ENCODE data around the gene IL24.

Gene IL24

DNA sequence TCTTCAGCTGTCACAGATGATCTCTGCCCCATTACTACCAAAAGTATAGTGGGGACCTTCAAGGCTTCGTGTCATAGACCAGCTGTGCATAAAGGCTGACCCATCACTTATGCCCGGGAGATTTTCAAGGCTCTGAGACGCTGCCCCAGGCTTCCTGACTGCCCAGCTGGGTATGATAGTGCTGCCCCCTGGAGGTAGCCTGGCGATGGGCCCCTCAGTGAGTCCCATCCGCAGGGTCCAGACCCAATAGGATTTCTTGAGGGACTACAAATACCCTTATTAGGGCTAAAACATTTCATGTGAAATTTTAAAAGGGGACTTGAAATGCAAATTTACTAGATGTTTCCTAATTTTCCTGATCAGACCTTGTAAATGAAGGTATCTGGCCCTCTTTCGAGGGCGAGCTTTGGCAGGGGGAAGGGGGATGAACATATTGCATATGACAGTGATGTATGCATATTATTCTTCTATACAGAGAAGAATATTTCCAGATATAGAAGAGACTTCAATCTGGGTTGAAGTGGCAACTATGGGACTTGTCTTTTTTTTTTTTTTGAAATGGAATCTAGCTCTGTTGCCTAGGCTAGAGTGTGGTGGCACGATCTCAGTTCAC, 36.2 kb downstream of the IL24 start:
- Histone ChIP-seq H2AFZ (ENCODE audit: low read depth, low read length) (no peak overlapping the region), H4K20me1 (ENCODE audit: insufficient read depth, low read length) (no peaks in the 10 kb centered on the region), H3K4me3 (ENCODE audit: low read depth in 1 of 2, low read length in 2 of 2) (no peak overlapping the region), H3K9me3 (ENCODE audit: insufficient read depth, low read length, severe bottlenecking) (no peaks in the 10 kb centered on the region), H3K79me2 (ENCODE audit: insufficient read depth, low read length) (no peaks in the 10 kb centered on the region), H3K4me2 (ENCODE audit: insufficient read depth, low read length) (no peak overlapping the region), H3K27ac (ENCODE audit: low read length) (no peak overlapping the region; the same call in 1 of the 2 replicates), H3K27me3 (ENCODE audit: insufficient read depth, low read length, poor library complexity) (no peaks in the 10 kb centered on the region), H3K9ac (ENCODE audit: low read depth, low read length) (no peak overlapping the region), H3K4me1 (ENCODE audit: insufficient read depth, low read length) (no peaks in the 10 kb centered on the region), H3K36me3 (ENCODE audit: insufficient read depth, low read length) (no peaks in the 10 kb centered on the region)
- peak; percentile 77 for TF ChIP-seq CTCF (IDR thresholded peaks at IDR 0.05; ENCODE audit: borderline replicate concordance, extremely low read depth, low read length, poor library complexity, severe bottlenecking)
- TF ChIP-seq EZH2 (IDR thresholded peaks at IDR 0.05; ENCODE audit: borderline replicate concordance, low read depth, low read length, severe bottlenecking): no peak
- peak; percentile 59 for DNase-seq
- ATAC-seq (ENCODE audit: insufficient read depth, low read depth): peak; percentile 77

- Histone ChIP-seq H4K20me1 (ENCODE audit: insufficient read depth, low read length) (no peaks in the 10 kb centered on the region), H3K27ac (ENCODE audit: low read length) (no peak overlapping the region), H3K4me3 (ENCODE audit: low read depth in 1 of 2, low read length in 2 of 2) (no peak overlapping the region), H3K36me3 (ENCODE audit: insufficient read depth, low read length) (no peaks in the 10 kb centered on the region), H3K79me2 (ENCODE audit: insufficient read depth, low read length) (no peaks in the 10 kb centered on the region), H3K4me1 (ENCODE audit: insufficient read depth, low read length) (no peaks in the 10 kb centered on the region), H3K27me3 (ENCODE audit: insufficient read depth, low read length, poor library complexity) (no peaks in the 10 kb centered on the region), H3K4me2 (ENCODE audit: insufficient read depth, low read length) (no peak overlapping the region), H3K9me3 (ENCODE audit: insufficient read depth, low read length, severe bottlenecking) (no peaks in the 10 kb centered on the region), H3K9ac (ENCODE audit: low read depth, low read length) (no peak overlapping the region), H2AFZ (ENCODE audit: low read depth, low read length) (no peak overlapping the region)
- TF ChIP-seq CTCF (IDR thresholded peaks at IDR 0.05; ENCODE audit: borderline replicate concordance, extremely low read depth, low read length, poor library complexity, severe bottlenecking) (peak; percentile 66), EZH2 (IDR thresholded peaks at IDR 0.05; ENCODE audit: borderline replicate concordance, low read depth, low read length, severe bottlenecking) (no peak)
- peak; percentile 83 for ATAC-seq (ENCODE audit: insufficient read depth, low read depth)
- peak; percentile 57 for DNase-seq
Observed at GRCh38 chr1:206935491-206936067, 38.3 kb downstream of the IL24 start.

GRCh38 chr1:206937425-206937824, 40.2 kb downstream of the IL24 start:
- Histone ChIP-seq H3K27me3 (ENCODE audit: insufficient read depth, low read length, poor library complexity) (no peaks in the 10 kb centered on the region), H3K9ac (ENCODE audit: low read depth, low read length) (no peak overlapping the region), H3K79me2 (ENCODE audit: insufficient read depth, low read length) (no peaks in the 10 kb centered on the region), H2AFZ (ENCODE audit: low read depth, low read length) (no peak overlapping the region), H3K27ac (ENCODE audit: low read length) (no peak overlapping the region), H3K36me3 (ENCODE audit: insufficient read depth, low read length) (no peaks in the 10 kb centered on the region), H3K9me3 (ENCODE audit: insufficient read depth, low read length, severe bottlenecking) (no peaks in the 10 kb centered on the region), H3K4me1 (ENCODE audit: insufficient read depth, low read length) (no peaks in the 10 kb centered on the region), H3K4me2 (ENCODE audit: insufficient read depth, low read length) (no peak overlapping the region), H4K20me1 (ENCODE audit: insufficient read depth, low read length) (no peaks in the 10 kb centered on the region), H3K4me3 (ENCODE audit: low read depth in 1 of 2, low read length in 2 of 2) (no peak overlapping the region)
- DNase-seq (no peak), ATAC-seq (ENCODE audit: insufficient read depth, low read depth) (no peak)
- TF ChIP-seq EZH2 (IDR thresholded peaks at IDR 0.05; ENCODE audit: borderline replicate concordance, low read depth, low read length, severe bottlenecking) (no peak), CTCF (IDR thresholded peaks at IDR 0.05; ENCODE audit: borderline replicate concordance, extremely low read depth, low read length, poor library complexity, severe bottlenecking) (peak; percentile 10)
